PFSK-1 (cell line): ENCODE measurements around the gene NOL4L.

Experiments used
- FOXP2 ChIP-seq: optimal IDR thresholded peaks from 2 replicates; pipeline ENCODE3; 2011; ENCODE audit warnings: borderline replicate concordance, control low read depth, inconsistent platforms; ENCODE audit not compliant: insufficient read depth; ENCODE audit errors: extremely low read length, extremely low read depth
- POLR2AphosphoS5 ChIP-seq: IDR thresholded peaks from 2 replicates; pipeline ENCODE4 v1.6.1; 2012; ENCODE audit warnings: low read depth, mild to moderate bottlenecking, control low read depth, low read length, moderate library complexity
- SIN3A ChIP-seq: IDR thresholded peaks from 2 replicates; pipeline ENCODE4 v1.6.1; 2012; ENCODE audit warnings: mild to moderate bottlenecking, low read length, moderate library complexity, borderline replicate concordance; ENCODE audit not compliant: insufficient read depth
- TF ChIP-seq, protein P1 (sequence below), 2 experiments: IDR thresholded peaks; 2 replicates each; pipeline versions ENCODE4 v1.6.1 to v1.8.0; 2011 to 2012; ENCODE audit warnings: low read depth in 2 of 2, low read length in 2 of 2, control low read depth in 1 of 2, inconsistent platforms in 1 of 2, mild to moderate bottlenecking in 1 of 2, moderate library complexity in 1 of 2; ENCODE audit not compliant: insufficient read depth in 1 of 2

DNA sequence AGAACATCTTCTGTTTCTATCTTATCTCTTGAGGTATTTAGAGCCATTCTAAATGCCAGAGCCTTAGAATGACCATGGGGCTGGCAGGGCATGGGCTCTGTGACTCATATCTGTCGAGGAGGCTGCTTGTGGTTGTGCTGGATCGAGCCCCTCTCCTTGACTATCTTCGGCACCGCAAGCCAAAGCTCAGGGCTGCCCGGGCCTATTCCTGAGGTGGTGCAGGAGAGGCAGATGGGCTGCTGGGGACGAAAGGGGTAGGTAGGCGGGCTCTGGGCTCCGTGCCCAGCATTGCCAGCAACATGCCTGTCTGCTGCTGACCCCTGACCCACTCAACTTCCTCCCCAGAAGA lies 89.9 kb downstream of the NOL4L start:
- TF ChIP-seq FOXP2 (no peak), POLR2AphosphoS5 (no peak), SIN3A (no peak)
- TF ChIP-seq, protein P1, sequence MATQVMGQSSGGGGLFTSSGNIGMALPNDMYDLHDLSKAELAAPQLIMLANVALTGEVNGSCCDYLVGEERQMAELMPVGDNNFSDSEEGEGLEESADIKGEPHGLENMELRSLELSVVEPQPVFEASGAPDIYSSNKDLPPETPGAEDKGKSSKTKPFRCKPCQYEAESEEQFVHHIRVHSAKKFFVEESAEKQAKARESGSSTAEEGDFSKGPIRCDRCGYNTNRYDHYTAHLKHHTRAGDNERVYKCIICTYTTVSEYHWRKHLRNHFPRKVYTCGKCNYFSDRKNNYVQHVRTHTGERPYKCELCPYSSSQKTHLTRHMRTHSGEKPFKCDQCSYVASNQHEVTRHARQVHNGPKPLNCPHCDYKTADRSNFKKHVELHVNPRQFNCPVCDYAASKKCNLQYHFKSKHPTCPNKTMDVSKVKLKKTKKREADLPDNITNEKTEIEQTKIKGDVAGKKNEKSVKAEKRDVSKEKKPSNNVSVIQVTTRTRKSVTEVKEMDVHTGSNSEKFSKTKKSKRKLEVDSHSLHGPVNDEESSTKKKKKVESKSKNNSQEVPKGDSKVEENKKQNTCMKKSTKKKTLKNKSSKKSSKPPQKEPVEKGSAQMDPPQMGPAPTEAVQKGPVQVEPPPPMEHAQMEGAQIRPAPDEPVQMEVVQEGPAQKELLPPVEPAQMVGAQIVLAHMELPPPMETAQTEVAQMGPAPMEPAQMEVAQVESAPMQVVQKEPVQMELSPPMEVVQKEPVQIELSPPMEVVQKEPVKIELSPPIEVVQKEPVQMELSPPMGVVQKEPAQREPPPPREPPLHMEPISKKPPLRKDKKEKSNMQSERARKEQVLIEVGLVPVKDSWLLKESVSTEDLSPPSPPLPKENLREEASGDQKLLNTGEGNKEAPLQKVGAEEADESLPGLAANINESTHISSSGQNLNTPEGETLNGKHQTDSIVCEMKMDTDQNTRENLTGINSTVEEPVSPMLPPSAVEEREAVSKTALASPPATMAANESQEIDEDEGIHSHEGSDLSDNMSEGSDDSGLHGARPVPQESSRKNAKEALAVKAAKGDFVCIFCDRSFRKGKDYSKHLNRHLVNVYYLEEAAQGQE (IDR thresholded peaks at IDR 0.05; ENCODE audit: insufficient read depth in 1 of 2, low read depth in 2 of 2, low read length in 2 of 2): no peak
